Islet of Langerhans (tissue), 1 donor: Measurements from ENCODE around the gene EFHD2.
"Not testable (repeated sequence)": the region's sequence is repeated elsewhere in the genome, so short reads cannot be mapped to it uniquely, and the experiment has no call there.

Experiments used
- FAIRE-seq: peaks from one replicate; lab custom pipeline; 2011; peaks lifted over from hg19 to GRCh38; lab: Jason Lieb, UNC

Gene EFHD2

GRCh38 chr1:15430787-15431570 is 21.3 kb downstream of the EFHD2 start:
- no peak for FAIRE-seq

DNA sequence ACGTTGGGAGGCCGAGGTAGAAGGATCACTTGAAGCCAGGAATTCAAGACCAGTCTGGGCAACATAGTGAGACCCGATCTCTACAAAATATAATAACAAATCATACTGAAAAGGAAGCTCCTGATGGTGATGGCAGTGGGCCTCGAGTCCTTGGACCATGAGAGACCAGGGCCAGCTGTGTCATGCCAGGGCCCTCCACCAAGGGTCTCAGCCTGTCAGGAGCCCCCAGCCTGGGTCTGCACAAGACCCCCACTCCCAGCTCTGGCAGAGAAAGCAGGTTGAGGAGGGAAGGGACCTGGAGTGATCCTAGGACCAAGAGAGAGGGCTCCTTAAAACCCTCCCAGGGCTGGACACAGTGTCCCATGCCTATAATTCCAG is 21.9 kb downstream of the EFHD2 start:
- FAIRE-seq, result no peak

- no peak for FAIRE-seq
These were observed 22.6 kb downstream of the EFHD2 start for GRCh38 chr1:15432324-15432723.

DNA sequence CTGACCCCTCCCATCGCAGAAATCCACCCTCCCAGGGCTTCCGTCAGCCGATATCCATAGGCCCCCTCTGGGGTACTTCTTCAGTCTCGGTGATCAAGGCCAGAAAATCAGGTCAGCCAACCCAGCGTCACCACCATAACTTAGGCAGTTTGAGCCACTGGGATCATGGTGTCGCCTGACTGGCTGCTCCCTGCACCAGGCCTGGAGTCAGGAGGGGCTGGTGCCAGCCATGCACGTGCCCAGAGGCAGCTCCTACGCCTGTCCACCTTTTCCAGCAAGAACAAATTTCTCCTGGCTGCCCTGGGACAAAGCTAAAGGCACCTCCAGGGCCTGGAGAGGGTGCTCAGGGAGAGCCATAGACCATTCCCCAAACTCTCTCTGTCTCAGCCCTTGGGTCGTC is 23.8 kb downstream of the EFHD2 start:
- FAIRE-seq, result no peak

DNA sequence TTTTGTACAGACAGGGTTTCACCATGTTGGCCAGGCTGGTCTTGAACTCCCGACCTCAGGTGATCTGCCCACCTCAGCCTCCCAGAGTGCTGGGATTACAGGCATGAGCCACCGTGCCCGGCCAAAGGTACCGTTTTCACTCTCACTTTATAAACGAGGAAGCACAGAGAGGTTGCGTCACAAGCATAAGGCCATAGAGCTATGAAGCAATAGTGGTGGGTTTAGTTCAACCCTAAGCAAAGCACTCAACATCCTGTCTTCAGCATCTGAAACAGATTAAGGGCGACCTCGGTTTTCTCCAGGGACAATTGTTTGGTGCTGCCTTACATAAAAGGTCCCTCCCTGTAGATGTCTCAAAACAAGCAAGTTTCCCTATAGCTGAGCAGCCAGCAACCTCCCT is 25.1 kb downstream of the EFHD2 start:
- not testable (repeated sequence) for FAIRE-seq

DNA sequence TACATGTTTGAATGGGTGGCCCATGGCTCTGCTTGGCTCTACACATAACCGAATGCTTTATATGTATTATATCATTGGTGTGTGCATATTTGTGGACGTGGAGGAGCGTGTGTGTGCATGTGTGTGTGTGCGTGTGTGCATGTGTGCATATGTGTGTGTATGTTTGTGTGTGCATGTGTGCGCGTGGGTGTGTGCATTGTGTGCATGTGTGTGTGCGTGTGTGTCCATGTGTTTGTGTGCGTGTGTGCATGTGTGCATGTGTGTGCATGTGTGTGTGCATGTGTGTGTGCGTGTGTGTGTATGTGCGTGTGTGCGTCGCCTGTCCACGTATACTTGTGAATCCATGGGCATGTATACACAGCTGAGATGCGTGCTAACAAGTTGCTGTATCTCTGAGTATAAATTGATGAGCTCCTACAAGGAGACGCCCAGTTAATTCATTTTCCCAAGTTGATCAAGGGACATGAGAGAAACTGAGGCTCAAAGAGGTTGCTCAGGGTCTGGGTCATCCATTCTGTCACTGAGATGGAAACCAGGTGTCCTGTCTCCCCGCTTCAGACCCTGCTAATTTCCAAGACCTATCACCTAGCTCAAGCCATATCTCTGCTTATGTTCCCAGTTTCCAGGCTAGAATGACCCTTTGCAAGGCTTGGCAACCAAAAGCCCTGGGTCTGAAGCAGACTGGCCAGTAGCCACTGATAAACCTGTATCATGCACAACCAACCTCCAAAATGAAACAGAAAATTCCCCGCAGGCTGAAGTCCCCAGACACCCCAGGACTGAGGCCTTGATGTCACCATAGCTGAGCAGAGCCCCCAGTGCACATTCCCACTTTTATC is 25.8 kb downstream of the EFHD2 start:
- no peak for FAIRE-seq

DNA sequence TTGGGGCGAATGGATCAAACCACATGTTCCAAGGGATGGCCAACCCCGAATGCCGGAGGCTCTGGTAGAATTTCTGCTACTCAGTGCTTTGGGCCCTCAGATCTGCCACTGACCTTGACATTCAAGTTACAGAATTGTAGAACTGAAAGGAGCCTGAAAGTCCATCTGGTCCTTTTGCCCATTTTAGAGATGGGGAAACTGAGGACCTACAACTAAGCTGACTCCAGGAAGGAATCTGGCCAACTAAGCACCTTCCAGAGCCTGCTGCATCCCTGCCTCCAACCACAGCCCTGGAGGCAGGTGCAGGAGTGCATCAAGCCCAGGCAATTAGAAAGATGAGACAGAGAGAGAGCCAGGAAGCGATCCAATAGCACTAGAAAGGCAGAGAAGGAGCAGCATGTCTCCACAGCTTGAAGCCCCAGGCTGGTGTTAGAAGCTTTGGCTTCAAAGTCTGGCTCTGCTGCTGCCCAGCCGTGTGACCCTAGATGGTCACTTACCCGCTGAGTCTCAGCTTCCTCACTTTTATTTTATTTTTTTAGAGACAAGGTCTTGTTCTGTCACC is 27.3 kb downstream of the EFHD2 start:
- FAIRE-seq, result no peak

DNA sequence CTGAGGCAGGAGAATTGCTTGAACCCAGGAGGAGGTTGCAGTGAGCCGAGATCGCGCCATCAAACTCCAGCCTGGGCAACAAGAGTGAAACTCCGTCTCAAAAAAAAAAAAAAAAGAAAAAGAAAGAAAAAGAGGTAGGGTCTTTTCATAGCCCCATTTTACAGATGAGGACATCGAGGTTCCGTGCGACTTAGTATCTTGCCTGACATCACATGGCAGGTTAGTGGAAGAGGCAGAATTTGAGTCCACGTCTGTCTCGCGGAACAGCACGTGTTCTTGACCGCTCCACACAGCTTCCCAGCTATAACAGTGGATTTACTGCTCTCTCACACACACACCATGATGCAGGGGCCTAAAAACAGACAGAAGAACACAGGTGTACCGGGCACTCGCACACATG is 29.6 kb downstream of the EFHD2 start:
- no peak for FAIRE-seq

DNA sequence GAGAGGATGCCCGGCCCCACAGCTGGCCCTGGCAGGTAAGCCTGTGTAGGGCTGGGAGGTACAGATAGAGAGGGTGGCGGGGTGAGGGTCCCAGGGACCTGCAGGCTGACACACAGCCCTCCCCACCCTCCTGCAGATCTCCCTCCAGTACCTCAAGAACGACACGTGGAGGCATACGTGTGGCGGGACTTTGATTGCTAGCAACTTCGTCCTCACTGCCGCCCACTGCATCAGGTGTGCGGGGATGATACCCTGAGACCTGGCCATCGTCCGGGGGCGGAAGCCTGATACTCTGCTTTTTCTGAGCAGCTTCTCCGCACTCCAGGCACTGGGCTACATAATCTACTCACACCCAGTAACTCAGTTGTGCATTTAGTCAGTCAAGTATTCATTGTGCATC is 30.7 kb downstream of the EFHD2 start:
- FAIRE-seq, result no peak

- no peak for FAIRE-seq
These were observed 31.6 kb downstream of the EFHD2 start for GRCh38 chr1:15441247-15441646.

DNA sequence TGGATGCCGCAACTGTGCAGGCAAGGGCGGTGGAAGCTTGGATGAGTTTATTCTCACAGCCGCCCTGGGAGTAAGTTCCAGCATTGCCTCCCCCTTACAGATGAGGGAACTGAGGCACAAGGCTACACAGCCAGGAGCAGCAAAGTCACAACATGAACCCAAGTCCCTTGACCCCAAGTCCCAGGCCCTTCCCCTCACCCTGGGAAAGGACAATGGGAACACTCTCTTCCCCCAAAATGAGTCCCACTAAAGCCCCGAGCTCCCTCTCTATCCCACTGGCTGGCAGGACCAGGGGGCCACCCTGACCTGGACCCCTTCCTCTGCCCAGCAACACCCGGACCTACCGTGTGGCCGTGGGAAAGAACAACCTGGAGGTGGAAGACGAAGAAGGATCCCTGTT is 32.4 kb downstream of the EFHD2 start:
- no peak for FAIRE-seq

- FAIRE-seq, result no peak
These were observed 33.1 kb downstream of the EFHD2 start for GRCh38 chr1:15442759-15443158.

- no peak for FAIRE-seq
These were observed 33.6 kb downstream of the EFHD2 start for GRCh38 chr1:15443281-15443680.

DNA sequence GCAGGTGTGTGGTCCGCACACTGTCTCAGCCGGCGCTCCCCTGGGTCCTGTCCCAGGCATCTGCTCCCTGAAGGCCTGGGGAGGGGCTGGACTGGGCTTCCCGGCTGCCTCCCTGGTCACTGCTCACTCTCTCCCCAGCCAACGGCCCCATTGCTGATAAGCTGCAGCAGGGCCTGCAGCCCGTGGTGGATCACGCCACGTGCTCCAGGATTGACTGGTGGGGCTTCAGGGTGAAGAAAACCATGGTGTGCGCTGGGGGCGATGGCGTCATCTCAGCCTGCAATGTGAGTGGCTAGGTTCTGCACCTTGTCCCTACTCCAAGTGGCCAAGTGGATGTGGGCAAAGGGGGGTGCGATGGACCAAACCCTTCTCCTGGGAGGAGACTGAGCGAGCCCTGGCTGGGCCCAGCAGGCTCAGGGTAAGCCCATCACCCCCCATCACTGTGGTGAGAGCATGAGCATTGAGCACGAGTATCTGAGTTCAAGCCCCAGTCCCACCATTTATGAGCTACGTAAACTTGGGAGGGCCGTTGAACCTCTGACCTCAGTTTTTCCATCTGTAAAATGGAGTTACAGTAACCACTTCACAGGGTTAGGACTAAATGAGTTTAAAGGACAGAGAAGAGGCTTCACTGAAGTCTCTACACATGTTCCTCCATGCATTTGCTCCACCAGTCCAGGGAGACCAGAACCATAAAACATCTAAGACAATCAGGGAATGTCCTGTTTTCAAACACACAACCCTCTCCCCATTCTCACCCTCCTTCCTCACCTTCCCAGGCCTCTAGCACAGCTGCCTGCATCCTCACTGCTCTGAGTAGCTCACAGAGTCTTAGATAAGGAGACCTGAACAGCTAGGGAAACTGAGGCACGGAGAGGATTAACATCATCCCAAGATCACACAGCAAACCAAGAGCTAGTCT is 35.0 kb downstream of the EFHD2 start:
- FAIRE-seq, result no peak

GRCh38 chr1:15445390-15446122 is 35.9 kb downstream of the EFHD2 start:
- FAIRE-seq, result no peak

- FAIRE-seq, result no peak
These were observed 36.5 kb downstream of the EFHD2 start for GRCh38 chr1:15446212-15446611.

DNA sequence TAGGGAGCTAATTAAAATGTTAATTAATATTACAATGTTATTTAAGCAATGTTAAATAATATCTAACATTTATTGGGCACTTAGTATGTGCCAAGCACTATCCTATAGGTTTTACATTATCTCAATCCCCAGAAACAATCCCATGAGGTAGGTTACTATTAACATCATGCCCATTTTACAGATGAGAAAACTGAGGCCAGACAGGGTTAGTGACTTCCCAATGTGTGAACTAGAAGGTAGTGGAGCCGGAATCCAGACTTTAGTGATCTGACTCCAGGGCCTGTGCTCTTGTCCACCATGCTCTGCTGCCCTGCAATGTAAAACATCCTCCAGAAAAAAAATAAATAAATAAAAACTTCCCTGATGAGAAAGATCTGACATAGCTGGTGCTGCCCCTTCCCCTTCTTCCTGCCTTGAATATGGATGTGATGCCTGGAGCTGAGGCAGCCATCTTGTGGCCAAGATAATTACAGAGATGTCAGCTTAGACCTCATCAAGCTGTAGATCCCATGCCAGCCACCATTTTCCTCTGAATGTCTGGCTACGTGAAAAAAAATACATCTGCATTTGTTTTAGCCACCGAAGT is 39.3 kb downstream of the EFHD2 start:
- FAIRE-seq, result no peak

DNA sequence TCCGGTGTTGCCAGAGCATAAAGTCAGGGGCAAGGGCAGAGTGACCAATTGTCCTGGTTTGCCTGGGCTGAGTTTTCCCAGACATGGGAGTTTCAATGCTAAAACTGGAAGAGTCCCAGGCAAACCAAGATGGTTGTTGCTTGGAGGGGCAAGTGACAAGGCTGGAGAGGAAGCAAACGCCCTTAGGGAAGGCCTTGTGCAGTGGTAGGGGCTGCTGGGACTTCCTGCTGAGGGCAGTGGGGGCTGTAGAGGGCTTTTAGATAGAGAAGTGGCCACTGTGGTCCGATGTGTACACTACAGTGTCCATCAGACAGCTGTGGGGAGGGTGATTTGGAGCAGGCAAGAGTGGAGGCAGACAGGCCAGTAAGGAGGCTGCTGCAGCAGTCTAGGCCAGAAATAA is 39.9 kb downstream of the EFHD2 start:
- no peak for FAIRE-seq

DNA sequence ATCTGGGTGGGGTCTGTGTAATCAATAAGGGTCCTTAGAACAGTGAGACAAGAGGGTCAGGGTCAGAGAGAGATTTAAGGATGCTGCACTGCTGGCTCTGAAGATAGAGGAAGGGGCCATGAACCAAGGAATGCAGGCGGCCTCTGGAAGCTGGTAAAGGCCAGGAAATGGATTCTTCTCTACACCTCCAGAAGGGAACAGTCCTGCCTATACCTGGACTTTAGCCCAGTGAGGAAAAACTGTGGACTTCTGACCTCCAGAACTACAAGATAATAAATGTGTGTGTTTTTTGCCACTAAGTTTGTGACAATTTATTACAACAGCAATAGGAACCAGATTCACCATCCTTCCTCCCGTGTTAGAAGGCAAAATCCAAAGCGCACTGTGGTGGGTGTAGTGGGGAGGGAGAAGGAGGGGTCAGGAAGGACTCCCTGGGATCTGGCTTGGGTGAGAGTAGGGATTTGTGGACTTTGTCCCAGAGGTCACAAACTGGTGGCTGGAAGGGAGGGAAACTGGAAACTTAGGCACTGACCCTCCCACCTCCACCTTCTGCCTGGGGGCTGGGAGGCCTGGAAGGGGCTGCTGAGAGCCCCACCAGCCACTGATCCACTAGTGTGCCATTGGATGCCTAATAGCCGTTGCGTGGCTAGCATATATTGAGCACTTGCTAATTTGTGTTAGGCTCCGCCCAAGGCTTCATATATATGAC is 41.5 kb downstream of the EFHD2 start:
- no peak for FAIRE-seq

DNA sequence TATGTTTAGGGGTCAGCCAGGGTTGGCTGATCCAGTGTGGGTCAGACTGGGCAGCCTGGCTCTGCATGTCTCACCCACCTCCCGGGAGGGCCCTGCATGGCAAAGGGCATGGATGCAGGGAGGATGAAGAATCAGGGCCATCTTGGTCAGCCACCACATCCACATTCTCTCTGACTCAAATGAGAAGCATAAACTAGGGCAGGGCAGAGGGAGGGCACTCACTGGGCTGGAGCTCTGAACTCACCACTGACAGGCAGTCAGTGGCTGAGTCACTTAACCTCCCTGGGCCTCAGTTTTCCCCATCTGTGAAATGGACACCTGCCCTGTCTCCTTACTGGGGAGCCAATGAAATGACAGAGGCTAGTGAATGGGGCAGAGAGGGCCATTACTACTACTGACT is 42.5 kb downstream of the EFHD2 start:
- no peak for FAIRE-seq
